Measurements from ENCODE around the gene ZDHHC9.

ZDHHC9 gene

GRCh38 chrX:129833153-129833990 lies 10.3 kb downstream of the ZDHHC9 start:
- H3K4me3 ChIP-seq (ENCODE audit: control insufficient read depth, low read depth, low read length): no peak overlapping the region
- DNase-seq (ENCODE audit: low read depth): peak; percentile 75
- no peak for TF ChIP-seq CTCF (conservative IDR thresholded peaks at IDR 0.05; ENCODE audit: control insufficient read depth, insufficient read depth, low read depth, low read length)

GRCh38 chrX:129831091-129831885 lies 12.4 kb downstream of the ZDHHC9 start:
- H3K4me3 ChIP-seq (ENCODE audit: control insufficient read depth, low read depth, low read length): no peak overlapping the region
- no peak for DNase-seq (ENCODE audit: low read depth)
- TF ChIP-seq CTCF (conservative IDR thresholded peaks at IDR 0.05; ENCODE audit: control insufficient read depth, insufficient read depth, low read depth, low read length): no peak

GRCh38 chrX:129830494-129830893 lies 13.2 kb downstream of the ZDHHC9 start:
- TF ChIP-seq CTCF (conservative IDR thresholded peaks at IDR 0.05; ENCODE audit: control insufficient read depth, insufficient read depth, low read depth, low read length): no peak
- H3K4me3 ChIP-seq (ENCODE audit: control insufficient read depth, low read depth, low read length): no peak overlapping the region
- no peak for DNase-seq (ENCODE audit: low read depth)

- no peak overlapping the region for H3K4me3 ChIP-seq (ENCODE audit: control insufficient read depth, low read depth, low read length)
- no peak for DNase-seq (ENCODE audit: low read depth)
- TF ChIP-seq CTCF (conservative IDR thresholded peaks at IDR 0.05; ENCODE audit: control insufficient read depth, insufficient read depth, low read depth, low read length): no peak
Measured at GRCh38 chrX:129825746-129826505, 17.8 kb downstream of the ZDHHC9 start.

GRCh38 chrX:129824620-129825019 lies 19.1 kb downstream of the ZDHHC9 start:
- H3K4me3 ChIP-seq (ENCODE audit: control insufficient read depth, low read depth, low read length): no peak overlapping the region
- TF ChIP-seq CTCF (conservative IDR thresholded peaks at IDR 0.05; ENCODE audit: control insufficient read depth, insufficient read depth, low read depth, low read length): no peak
- no peak for DNase-seq (ENCODE audit: low read depth)

GRCh38 chrX:129823522-129823921 lies 20.2 kb downstream of the ZDHHC9 start:
- DNase-seq (ENCODE audit: low read depth): no peak
- H3K4me3 ChIP-seq (ENCODE audit: control insufficient read depth, low read depth, low read length): no peak overlapping the region

More at GRCh38 chrX:129823522-129823921, 20.2 kb downstream of the ZDHHC9 start:
- no peak for TF ChIP-seq CTCF (conservative IDR thresholded peaks at IDR 0.05; ENCODE audit: control insufficient read depth, insufficient read depth, low read depth, low read length)

All from fibroblast of mammary gland (primary cell).